HUES48 (cell line): ENCODE measurements around the gene SETD3.

Experiments used
- H3K27ac ChIP-seq: one replicate; pipeline ENCODE4 v1.7.0; 2013; ENCODE audit warnings: low read depth, low read length, inconsistent platforms
- H3K27me3 ChIP-seq: 2 replicates; pipeline ENCODE4 v1.6.1; 2013; ENCODE audit warnings: mild to moderate bottlenecking, low read length; ENCODE audit not compliant: control insufficient read depth, insufficient read depth
- H3K36me3 ChIP-seq: 2 replicates; pipeline ENCODE4 v1.6.1; 2013; ENCODE audit warnings: low read length; ENCODE audit not compliant: control insufficient read depth, insufficient read depth
- H3K4me1 ChIP-seq: 2 replicates; pipeline ENCODE4 v1.6.1; 2013; ENCODE audit warnings: mild to moderate bottlenecking, low read length; ENCODE audit not compliant: control insufficient read depth, insufficient read depth
- H3K4me3 ChIP-seq: 2 replicates; pipeline ENCODE4 v1.5.1; 2013; ENCODE audit warnings: mild to moderate bottlenecking, low read depth, low read length
- H3K9ac ChIP-seq: 2 replicates; pipeline ENCODE4 v1.6.1; 2013; ENCODE audit warnings: mild to moderate bottlenecking, low read depth, low read length, moderate library complexity
- H3K9me3 ChIP-seq: 2 replicates; pipeline ENCODE4 v1.6.1; 2013; ENCODE audit warnings: low read length; ENCODE audit not compliant: control insufficient read depth, insufficient read depth

Gene SETD3

GRCh38 chr14:99377951-99378350, 102.7 kb downstream of the SETD3 start:
- H3K27ac ChIP-seq = no peak overlapping the region
- H3K9ac ChIP-seq = no peak overlapping the region
- no peaks in the 10 kb centered on the region for H3K4me1 ChIP-seq
- no peak overlapping the region for H3K4me3 ChIP-seq
- H3K9me3 ChIP-seq = no peaks in the 10 kb centered on the region
- no peaks in the 10 kb centered on the region for H3K36me3 ChIP-seq
- no peaks in the 10 kb centered on the region for H3K27me3 ChIP-seq

- no peaks in the 10 kb centered on the region for H3K9me3 ChIP-seq
- H3K36me3 ChIP-seq = no peaks in the 10 kb centered on the region
- H3K9ac ChIP-seq = no peak overlapping the region
- H3K4me3 ChIP-seq = no peak overlapping the region
- H3K27ac ChIP-seq = no peak overlapping the region
- H3K4me1 ChIP-seq = no peaks in the 10 kb centered on the region
- no peaks in the 10 kb centered on the region for H3K27me3 ChIP-seq
Observed at GRCh38 chr14:99374964-99375363, 105.7 kb downstream of the SETD3 start.

GRCh38 chr14:99363616-99364290, 116.9 kb downstream of the SETD3 start:
- Histone ChIP-seq H3K9me3 (no peaks in the 10 kb centered on the region), H3K9ac (no peak overlapping the region), H3K4me3 (no peak overlapping the region), H3K4me1 (peaks cover 8% of the 10 kb centered on the region), H3K27ac (no peak overlapping the region), H3K36me3 (no peaks in the 10 kb centered on the region), H3K27me3 (no peaks in the 10 kb centered on the region)

- H3K9ac ChIP-seq = no peak overlapping the region
Observed at GRCh38 chr14:99363051-99363450, 117.6 kb downstream of the SETD3 start.

GRCh38 chr14:99361596-99362215, 119.0 kb downstream of the SETD3 start:
- Histone ChIP-seq H3K4me1 (peaks cover 8% of the 10 kb centered on the region), H3K27me3 (no peaks in the 10 kb centered on the region), H3K9ac (no peak overlapping the region), H3K36me3 (no peaks in the 10 kb centered on the region), H3K27ac (no peak overlapping the region), H3K4me3 (no peak overlapping the region), H3K9me3 (no peaks in the 10 kb centered on the region)

More at GRCh38 chr14:99363051-99363450, 117.6 kb downstream of the SETD3 start:
- Histone ChIP-seq H3K36me3 (no peaks in the 10 kb centered on the region), H3K27ac (no peak overlapping the region), H3K4me1 (peaks cover 8% of the 10 kb centered on the region), H3K27me3 (no peaks in the 10 kb centered on the region), H3K4me3 (no peak overlapping the region), H3K9me3 (no peaks in the 10 kb centered on the region)

GRCh38 chr14:99360774-99361595, 119.7 kb downstream of the SETD3 start:
- H3K4me1 ChIP-seq = peaks cover 8% of the 10 kb centered on the region

GRCh38 chr14:99359906-99360305, 120.8 kb downstream of the SETD3 start:
- H3K27ac ChIP-seq = no peak overlapping the region
- no peaks in the 10 kb centered on the region for H3K27me3 ChIP-seq
- H3K4me3 ChIP-seq = no peak overlapping the region
- H3K9me3 ChIP-seq = no peaks in the 10 kb centered on the region
- H3K4me1 ChIP-seq = peaks cover 8% of the 10 kb centered on the region
- H3K9ac ChIP-seq = no peak overlapping the region
- H3K36me3 ChIP-seq = no peaks in the 10 kb centered on the region

More at GRCh38 chr14:99360774-99361595, 119.7 kb downstream of the SETD3 start:
- H3K27me3 ChIP-seq = no peaks in the 10 kb centered on the region
- H3K27ac ChIP-seq = no peak overlapping the region
- H3K4me3 ChIP-seq = no peak overlapping the region
- no peaks in the 10 kb centered on the region for H3K9me3 ChIP-seq
- H3K9ac ChIP-seq = no peak overlapping the region
- H3K36me3 ChIP-seq = no peaks in the 10 kb centered on the region

GRCh38 chr14:99357916-99358390, 122.7 kb downstream of the SETD3 start:
- no peak overlapping the region for H3K27ac ChIP-seq
- H3K9ac ChIP-seq = no peak overlapping the region
- H3K27me3 ChIP-seq = no peaks in the 10 kb centered on the region
- no peaks in the 10 kb centered on the region; the same call in 1 of the 2 replicates for H3K4me1 ChIP-seq
- H3K36me3 ChIP-seq = no peaks in the 10 kb centered on the region
- no peaks in the 10 kb centered on the region for H3K9me3 ChIP-seq
- no peak overlapping the region for H3K4me3 ChIP-seq

- H3K27ac ChIP-seq = no peak overlapping the region
- no peaks in the 10 kb centered on the region for H3K36me3 ChIP-seq
- no peaks in the 10 kb centered on the region for H3K27me3 ChIP-seq
- H3K9ac ChIP-seq = no peak overlapping the region
- H3K4me1 ChIP-seq = no peaks in the 10 kb centered on the region; the same call in 1 of the 2 replicates
- no peak overlapping the region for H3K4me3 ChIP-seq
- no peaks in the 10 kb centered on the region for H3K9me3 ChIP-seq
Observed at GRCh38 chr14:99357151-99357915, 123.3 kb downstream of the SETD3 start.

- H3K4me1 ChIP-seq = no peaks in the 10 kb centered on the region
- no peak overlapping the region for H3K4me3 ChIP-seq
- H3K9me3 ChIP-seq = no peaks in the 10 kb centered on the region
- no peak overlapping the region for H3K27ac ChIP-seq
- H3K9ac ChIP-seq = no peak overlapping the region
- H3K36me3 ChIP-seq = no peaks in the 10 kb centered on the region
- H3K27me3 ChIP-seq = no peaks in the 10 kb centered on the region
Observed at GRCh38 chr14:99356031-99356608, 124.5 kb downstream of the SETD3 start.
